Measurements from ENCODE around the gene MAD1L1.

Gene MAD1L1

GRCh38 chr7:2110610-2111396 is 121.9 kb downstream of the MAD1L1 start:
- H3K9me2 ChIP-seq (replicated peaks; ENCODE audit: insufficient read depth, low read length), result no peaks in the 10 kb centered on the region
- H3K36me3 ChIP-seq (ENCODE audit: low read length), result no peaks in the 10 kb centered on the region
- H3K4me2 ChIP-seq (ENCODE audit: low read depth, low read length, poor library complexity, severe bottlenecking), result peak overlapping the region; percentile 20
- no peak for TF ChIP-seq EZH2phosphoT487 (conservative IDR thresholded peaks at IDR 0.05; ENCODE audit: low read length)
- no peak for TF ChIP-seq CTCF (IDR thresholded peaks at IDR 0.05; ENCODE audit: insufficient read depth, low read length, poor library complexity, severe bottlenecking)
- H3K9me3 ChIP-seq (ENCODE audit: insufficient read depth, low read length), result no peaks in the 10 kb centered on the region
- no peaks in the 10 kb centered on the region for H3K27me3 ChIP-seq (ENCODE audit: low read length)
- no peaks in the 10 kb centered on the region for H3F3A ChIP-seq (ENCODE audit: insufficient read depth)
- no peaks in the 10 kb centered on the region for H3K79me2 ChIP-seq (ENCODE audit: insufficient read depth, low read length)
- H3K9ac ChIP-seq (ENCODE audit: low read length), result no peak overlapping the region
- H3K4me3 ChIP-seq (ENCODE audit: insufficient read depth, low read length, poor library complexity, severe bottlenecking), result no peak overlapping the region
- H2AFZ ChIP-seq (ENCODE audit: low read depth, low read length, severe bottlenecking), result no peak overlapping the region
- H4K20me1 ChIP-seq (ENCODE audit: low read depth, low read length), result no peaks in the 10 kb centered on the region
- H3K27ac ChIP-seq (ENCODE audit: low read depth, low read length), result no peak overlapping the region

- Histone ChIP-seq H3K27me3 (ENCODE audit: low read length) (no peaks in the 10 kb centered on the region), H3K9ac (ENCODE audit: low read length) (peak overlapping the region; percentile 12; the same call in 1 of the 2 replicates), H3K4me2 (ENCODE audit: low read depth, low read length, poor library complexity, severe bottlenecking) (peak overlapping the region; percentile 20), H3F3A (ENCODE audit: insufficient read depth) (no peaks in the 10 kb centered on the region), H3K79me2 (ENCODE audit: insufficient read depth, low read length) (no peaks in the 10 kb centered on the region), H3K9me2 (replicated peaks; ENCODE audit: insufficient read depth, low read length) (no peaks in the 10 kb centered on the region), H2AFZ (ENCODE audit: low read depth, low read length, severe bottlenecking) (no peak overlapping the region), H3K4me3 (ENCODE audit: insufficient read depth, low read length, poor library complexity, severe bottlenecking) (no peak overlapping the region), H3K36me3 (ENCODE audit: low read length) (no peaks in the 10 kb centered on the region), H3K9me3 (ENCODE audit: insufficient read depth, low read length) (no peaks in the 10 kb centered on the region), H3K27ac (ENCODE audit: low read depth, low read length) (peak overlapping the region; percentile 7; the same call in 1 of the 2 replicates), H4K20me1 (ENCODE audit: low read depth, low read length) (no peaks in the 10 kb centered on the region)
- no peak for TF ChIP-seq CTCF (IDR thresholded peaks at IDR 0.05; ENCODE audit: insufficient read depth, low read length, poor library complexity, severe bottlenecking)
- TF ChIP-seq EZH2phosphoT487 (conservative IDR thresholded peaks at IDR 0.05; ENCODE audit: low read length), result no peak
Observed at GRCh38 chr7:2109936-2110609, 122.7 kb downstream of the MAD1L1 start.

GRCh38 chr7:2109251-2109872 is 123.4 kb downstream of the MAD1L1 start:
- Histone ChIP-seq H3K79me2 (ENCODE audit: insufficient read depth, low read length) (no peaks in the 10 kb centered on the region), H3K9ac (ENCODE audit: low read length) (peak overlapping the region; percentile 12; the same call in 1 of the 2 replicates), H3K9me3 (ENCODE audit: insufficient read depth, low read length) (no peaks in the 10 kb centered on the region), H3K27me3 (ENCODE audit: low read length) (no peaks in the 10 kb centered on the region), H3K36me3 (ENCODE audit: low read length) (no peaks in the 10 kb centered on the region), H3K9me2 (replicated peaks; ENCODE audit: insufficient read depth, low read length) (no peaks in the 10 kb centered on the region), H3K27ac (ENCODE audit: low read depth, low read length) (peak overlapping the region; percentile 7; the same call in 1 of the 2 replicates), H3F3A (ENCODE audit: insufficient read depth) (no peaks in the 10 kb centered on the region), H3K4me2 (ENCODE audit: low read depth, low read length, poor library complexity, severe bottlenecking) (peak overlapping the region; percentile 20), H4K20me1 (ENCODE audit: low read depth, low read length) (no peaks in the 10 kb centered on the region), H3K4me3 (ENCODE audit: insufficient read depth, low read length, poor library complexity, severe bottlenecking) (no peak overlapping the region), H2AFZ (ENCODE audit: low read depth, low read length, severe bottlenecking) (no peak overlapping the region)
- TF ChIP-seq CTCF (IDR thresholded peaks at IDR 0.05; ENCODE audit: insufficient read depth, low read length, poor library complexity, severe bottlenecking) (no peak), EZH2phosphoT487 (conservative IDR thresholded peaks at IDR 0.05; ENCODE audit: low read length) (no peak)
